Measurements from ENCODE around the gene ENC1.

GRCh38 chr5:74616236-74617146, 24.0 kb downstream of the ENC1 start:
- TF ChIP-seq, protein P1, sequence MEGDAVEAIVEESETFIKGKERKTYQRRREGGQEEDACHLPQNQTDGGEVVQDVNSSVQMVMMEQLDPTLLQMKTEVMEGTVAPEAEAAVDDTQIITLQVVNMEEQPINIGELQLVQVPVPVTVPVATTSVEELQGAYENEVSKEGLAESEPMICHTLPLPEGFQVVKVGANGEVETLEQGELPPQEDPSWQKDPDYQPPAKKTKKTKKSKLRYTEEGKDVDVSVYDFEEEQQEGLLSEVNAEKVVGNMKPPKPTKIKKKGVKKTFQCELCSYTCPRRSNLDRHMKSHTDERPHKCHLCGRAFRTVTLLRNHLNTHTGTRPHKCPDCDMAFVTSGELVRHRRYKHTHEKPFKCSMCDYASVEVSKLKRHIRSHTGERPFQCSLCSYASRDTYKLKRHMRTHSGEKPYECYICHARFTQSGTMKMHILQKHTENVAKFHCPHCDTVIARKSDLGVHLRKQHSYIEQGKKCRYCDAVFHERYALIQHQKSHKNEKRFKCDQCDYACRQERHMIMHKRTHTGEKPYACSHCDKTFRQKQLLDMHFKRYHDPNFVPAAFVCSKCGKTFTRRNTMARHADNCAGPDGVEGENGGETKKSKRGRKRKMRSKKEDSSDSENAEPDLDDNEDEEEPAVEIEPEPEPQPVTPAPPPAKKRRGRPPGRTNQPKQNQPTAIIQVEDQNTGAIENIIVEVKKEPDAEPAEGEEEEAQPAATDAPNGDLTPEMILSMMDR (conservative IDR thresholded peaks at IDR 0.05): no peak
- TF ChIP-seq EZH2 (IDR thresholded peaks at IDR 0.05; ENCODE audit: low read depth): no peak

Data from PC-9 (cell line).